22Rv1 (cell line): ENCODE results near the gene GUCA1C.

ENCODE experiments used
- CTCF ChIP-seq: fragments of 450-650 bp; IDR thresholded peaks from 2 replicates; pipeline ENCODE4 v1.5.1; 2017; ENCODE audit warnings: mild to moderate bottlenecking
- ZFX ChIP-seq: fragments of 450-650 bp; IDR thresholded peaks from 2 replicates; pipeline ENCODE4 v1.6.1; 2017; ENCODE audit warnings: antibody characterized with exemption, borderline replicate concordance

GRCh38 chr3:108861401-108861800, 92.3 kb downstream of the GUCA1C start:
- TF ChIP-seq CTCF (no peak), ZFX (no peak)
